Measurements from ENCODE around the gene ZSCAN5A. TPM values are rescaled to one million over a fixed set of nuclear protein-coding genes. Genes with fewer than 3 reads are reported as not detected.

Gene ZSCAN5A
- total and polyA plus RNA-seq, 2 of the 13 experiments (the other 11 are each of a cell fraction or from before 2014, with no cell fraction given): 9.5 to 17.8 TPM

DNA sequence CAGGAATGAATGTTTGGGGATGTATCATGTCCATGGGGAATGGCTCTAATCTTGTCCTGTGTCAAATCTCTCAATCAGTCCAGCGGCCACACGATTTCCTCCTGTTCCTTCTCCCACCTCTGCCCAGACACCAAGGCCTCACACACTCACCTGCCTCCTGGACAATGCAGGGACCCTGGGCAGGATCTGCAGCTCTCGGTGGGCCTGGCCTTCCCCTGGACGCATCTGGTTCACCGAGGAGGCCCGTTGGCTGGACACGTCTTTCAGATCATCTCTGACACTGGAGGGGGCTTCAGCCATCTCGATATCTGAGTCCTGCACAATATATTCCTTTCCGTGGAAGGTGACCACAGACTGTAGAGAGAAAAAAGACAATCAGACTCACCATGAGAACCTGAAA lies 91.2 kb downstream of the ZSCAN5A start:
- H3K4me3 ChIP-seq (replicated peaks in 1 of 3; ENCODE audit: insufficient read depth in 1 of 3, low read depth in 2 of 3, low read length in 3 of 3): no peak overlapping the region
- intact Hi-C loops (cut with micrococcal nuclease; ENCODE audit: unreplicated experiment): no loop called here
- in situ Hi-C loops (cut with HindIII; ENCODE audit: extremely low pct_ligation_motif_present, low pct_unique_long_range_greater_than_20kb): no loop called here
- no peak overlapping the region for H3K27ac ChIP-seq (ENCODE audit: extremely low read length, insufficient read depth, low read length)
- H3K9ac ChIP-seq (ENCODE audit: insufficient read depth, low read depth, low read length): no peak overlapping the region
- BruUV-seq (replicated peaks): no TSS peak
- no peak for FAIRE-seq
- H3K4me2 ChIP-seq (ENCODE audit: low read depth, low read length): no peak overlapping the region
- 83% methylated on average over 8 of the region's 9 CpGs for WGBS (ENCODE audit: low lambda C conversion rate)
- ChIA-PET POLR2A (no interaction called here), CTCF (ENCODE audit: low intra/inter-chr PET ratio, low total read pairs) (no interaction called here)
- no peaks in the 10 kb centered on the region for H3K79me2 ChIP-seq (ENCODE audit: insufficient read depth, low read length)
- no peak for TF ChIP-seq TCF12 (IDR thresholded peaks at IDR 0.05)
- TF ChIP-seq TCF12 (CRISPR knock-in tag; IDR thresholded peaks at IDR 0.05): no peak
- no peak for TF ChIP-seq TEAD3 (CRISPR knock-in tag; optimal IDR thresholded peaks at IDR 0.05; ENCODE audit: borderline replicate concordance)
- TF ChIP-seq ZBTB8A (CRISPR knock-in tag; IDR thresholded peaks at IDR 0.05; ENCODE audit: borderline replicate concordance, low read depth): no peak
- TF ChIP-seq, protein P1, sequence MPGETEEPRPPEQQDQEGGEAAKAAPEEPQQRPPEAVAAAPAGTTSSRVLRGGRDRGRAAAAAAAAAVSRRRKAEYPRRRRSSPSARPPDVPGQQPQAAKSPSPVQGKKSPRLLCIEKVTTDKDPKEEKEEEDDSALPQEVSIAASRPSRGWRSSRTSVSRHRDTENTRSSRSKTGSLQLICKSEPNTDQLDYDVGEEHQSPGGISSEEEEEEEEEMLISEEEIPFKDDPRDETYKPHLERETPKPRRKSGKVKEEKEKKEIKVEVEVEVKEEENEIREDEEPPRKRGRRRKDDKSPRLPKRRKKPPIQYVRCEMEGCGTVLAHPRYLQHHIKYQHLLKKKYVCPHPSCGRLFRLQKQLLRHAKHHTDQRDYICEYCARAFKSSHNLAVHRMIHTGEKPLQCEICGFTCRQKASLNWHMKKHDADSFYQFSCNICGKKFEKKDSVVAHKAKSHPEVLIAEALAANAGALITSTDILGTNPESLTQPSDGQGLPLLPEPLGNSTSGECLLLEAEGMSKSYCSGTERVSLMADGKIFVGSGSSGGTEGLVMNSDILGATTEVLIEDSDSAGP (CRISPR knock-in tag; IDR thresholded peaks at IDR 0.05; ENCODE audit: borderline replicate concordance): no peak
- TF ChIP-seq, protein P2, sequence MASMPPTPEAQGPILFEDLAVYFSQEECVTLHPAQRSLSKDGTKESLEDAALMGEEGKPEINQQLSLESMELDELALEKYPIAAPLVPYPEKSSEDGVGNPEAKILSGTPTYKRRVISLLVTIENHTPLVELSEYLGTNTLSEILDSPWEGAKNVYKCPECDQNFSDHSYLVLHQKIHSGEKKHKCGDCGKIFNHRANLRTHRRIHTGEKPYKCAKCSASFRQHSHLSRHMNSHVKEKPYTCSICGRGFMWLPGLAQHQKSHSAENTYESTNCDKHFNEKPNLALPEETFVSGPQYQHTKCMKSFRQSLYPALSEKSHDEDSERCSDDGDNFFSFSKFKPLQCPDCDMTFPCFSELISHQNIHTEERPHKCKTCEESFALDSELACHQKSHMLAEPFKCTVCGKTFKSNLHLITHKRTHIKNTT (CRISPR knock-in tag; IDR thresholded peaks at IDR 0.05): no peak
- no peak for TF ChIP-seq CENPX (CRISPR knock-in tag; IDR thresholded peaks at IDR 0.05)
- TF ChIP-seq MYC (CRISPR knock-in tag; IDR thresholded peaks at IDR 0.05; ENCODE audit: borderline replicate concordance): no peak
- TF ChIP-seq U2AF1 (optimal IDR thresholded peaks at IDR 0.05; ENCODE audit: low read depth, low read length): no peak
- TF ChIP-seq HNRNPH1 (optimal IDR thresholded peaks at IDR 0.05; ENCODE audit: low read depth, low read length): no peak
- no peak overlapping the region for H2AFZ ChIP-seq (ENCODE audit: low read length)
- H3K9me3 ChIP-seq (ENCODE audit: low read length): no peaks in the 10 kb centered on the region
- H3K4me1 ChIP-seq (ENCODE audit: insufficient read depth, low read length): no peaks in the 10 kb centered on the region
- no peak for ATAC-seq
- no peak for DNase-seq (ENCODE audit: low spot score)
- no peaks in the 10 kb centered on the region for H4K20me1 ChIP-seq (ENCODE audit: insufficient read depth, low read length)
- no peaks in the 10 kb centered on the region for H3K27me3 ChIP-seq (ENCODE audit: control insufficient read depth in 1 of 2, insufficient read depth in 2 of 2, low read length in 2 of 2)
- peaks cover 1 to 8% of the 10 kb centered on the region in 2 experiments for H3K36me3 ChIP-seq (replicated peaks in 1 of 2; ENCODE audit: control insufficient read depth in 1 of 2, insufficient read depth in 2 of 2, low read length in 2 of 2)

Measured in HepG2 (cell line).